Neuronal stem cell (in vitro differentiated cells): ENCODE results near the gene OGFOD2.
A peak's percentile ranks its signal among the peaks of the same experiment; 100 is the strongest.
"Not testable (repeated sequence)": the region's sequence is repeated elsewhere in the genome, so short reads cannot be mapped to it uniquely, and the experiment has no call there.

Experiments
- DNase-seq: peaks from one replicate; pipeline ENCODE4 v3.0.0-alpha.2; 2013; ENCODE audit warnings: low spot score
- H2AFZ ChIP-seq: one replicate; pipeline ENCODE4 v1.6.1; 2013; ENCODE audit warnings: mild to moderate bottlenecking, low read length, inconsistent platforms
- H2AK5ac ChIP-seq: 2 replicates; pipeline ENCODE4 v1.6.1; 2013; ENCODE audit warnings: low read depth, mild to moderate bottlenecking, inconsistent platforms, low read length, moderate library complexity, mixed read lengths
- H2BK120ac ChIP-seq: 2 replicates; pipeline ENCODE4 v1.6.1; 2013; ENCODE audit warnings: low read depth, mild to moderate bottlenecking, inconsistent platforms, low read length, moderate library complexity, mixed read lengths
- H2BK12ac ChIP-seq: one replicate; pipeline ENCODE4 v1.6.1; 2013; ENCODE audit warnings: low read length, inconsistent platforms
- H2BK15ac ChIP-seq: 2 replicates; pipeline ENCODE4 v1.6.1; 2013; ENCODE audit warnings: mild to moderate bottlenecking, low read length, inconsistent platforms, mixed read lengths
- H2BK5ac ChIP-seq: one replicate; pipeline ENCODE4 v1.6.1; 2013; ENCODE audit warnings: inconsistent platforms, mild to moderate bottlenecking, low read length, moderate library complexity
- H3K14ac ChIP-seq: one replicate; pipeline ENCODE4 v1.6.1; 2013; ENCODE audit warnings: low read length, inconsistent platforms
- H3K18ac ChIP-seq: 2 replicates; pipeline ENCODE4 v1.6.1; 2013; ENCODE audit warnings: low read length, inconsistent platforms
- H3K23ac ChIP-seq: 2 replicates; pipeline ENCODE4 v1.6.1; 2013; ENCODE audit warnings: low read depth, mild to moderate bottlenecking, mixed read lengths, low read length, inconsistent platforms; ENCODE audit not compliant: poor library complexity
- H3K27ac ChIP-seq: replicated peaks from 3 replicates; pipeline ENCODE4 v1.5.1; 2013; ENCODE audit warnings: low read length, inconsistent platforms
- H3K27me3 ChIP-seq, 3 experiments: 2 replicates each; pipeline ENCODE4 v1.6.1; 2013; ENCODE audit warnings: low read length in 3 of 3, mild to moderate bottlenecking in 2 of 3, inconsistent platforms in 1 of 3, low read depth in 1 of 3, mixed read lengths in 1 of 3, moderate library complexity in 1 of 3; ENCODE audit not compliant: control insufficient read depth in 3 of 3, insufficient read depth in 3 of 3
- H3K36me3 ChIP-seq, 2 donors: replicated peaks in 1 of 2; 2 replicates each; pipeline ENCODE4 v1.6.1; 2013; ENCODE audit warnings: low read length in 2 of 2; ENCODE audit not compliant: control insufficient read depth in 2 of 2, insufficient read depth in 2 of 2
- H3K4ac ChIP-seq: 2 replicates; pipeline ENCODE4 v1.6.1; 2013; ENCODE audit warnings: inconsistent platforms, mild to moderate bottlenecking, low read length, moderate library complexity
- H3K4me1 ChIP-seq, 2 donors: 1 replicate in 1 of 2; 2 replicates in 1 of 2; pipeline ENCODE4 v1.6.1; 2013; ENCODE audit warnings: low read length in 2 of 2, low read depth in 1 of 2; ENCODE audit not compliant: control insufficient read depth in 2 of 2, insufficient read depth in 1 of 2
- H3K4me2 ChIP-seq: one replicate; pipeline ENCODE4 v1.6.1; 2013; ENCODE audit warnings: mild to moderate bottlenecking, low read length, inconsistent platforms; ENCODE audit not compliant: insufficient read depth, poor library complexity, severe bottlenecking
- H3K4me3 ChIP-seq, 2 donors: 2 replicates each; pipeline ENCODE4 v1.5.1; 2013; ENCODE audit warnings: low read length in 2 of 2, mild to moderate bottlenecking in 2 of 2, inconsistent platforms in 1 of 2, moderate library complexity in 1 of 2
- H3K79me1 ChIP-seq: one replicate; pipeline ENCODE4 v1.6.1; 2013; ENCODE audit warnings: low read depth, mild to moderate bottlenecking, inconsistent platforms, low read length, moderate library complexity
- H3K9ac ChIP-seq: one replicate; pipeline ENCODE4 v1.6.1; 2013; ENCODE audit warnings: mild to moderate bottlenecking, low read depth, low read length, inconsistent platforms; ENCODE audit not compliant: poor library complexity
- H3K9me3 ChIP-seq, 2 donors: replicated peaks in 1 of 2; 2 replicates each; pipeline versions ENCODE3 to v1.6.1; 2013; ENCODE audit warnings: low read length in 2 of 2, mild to moderate bottlenecking in 2 of 2, inconsistent platforms in 1 of 2, low read depth in 1 of 2, mixed read lengths in 1 of 2, moderate library complexity in 1 of 2; ENCODE audit not compliant: control insufficient read depth in 2 of 2, insufficient read depth in 1 of 2
- H4K8ac ChIP-seq: one replicate; pipeline ENCODE4 v1.6.1; 2013; ENCODE audit warnings: low read depth, mild to moderate bottlenecking, inconsistent platforms, low read length, moderate library complexity
- H4K91ac ChIP-seq: one replicate; pipeline ENCODE4 v1.6.1; 2013; ENCODE audit warnings: low read length, low read depth, mild to moderate bottlenecking, inconsistent platforms; ENCODE audit not compliant: poor library complexity
- WGBS, 2 donors: extraction: QIAGEN DNeasy Blood & Tissue Kit; methylation state at CpG; one replicate each; pipeline ENCODE4 v1.1.7; 2013; ENCODE audit warnings: missing lambda C conversion rate in 2 of 2, mixed read lengths in 1 of 2; ENCODE audit not compliant: insufficient read length in 2 of 2, insufficient replicate concordance in 1 of 2; ENCODE audit errors: extremely low coverage in 2 of 2; 5-methylcytosine and 5-hydroxymethylcytosine counted together

The OGFOD2 gene

DNA sequence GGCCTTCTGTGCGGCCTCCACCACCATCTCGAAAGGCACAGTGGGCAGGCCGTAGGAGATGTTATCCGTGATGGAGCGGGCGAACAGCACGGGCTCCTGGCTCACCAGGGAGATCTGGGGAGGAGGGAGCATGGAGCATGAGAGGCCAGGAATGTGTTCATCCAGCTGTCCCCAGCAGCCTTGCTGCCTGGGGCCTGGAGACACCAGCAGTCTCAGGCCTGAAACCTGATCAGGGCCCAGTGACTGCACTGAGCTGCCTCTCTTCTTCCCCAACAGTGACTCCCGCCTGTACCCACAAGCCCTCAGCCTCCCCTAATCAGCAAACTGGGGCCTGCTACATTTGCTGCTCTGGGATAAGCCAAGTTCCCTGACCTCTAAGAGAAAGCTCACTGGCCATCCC, 39.7 kb upstream of the OGFOD2 start:
- peak overlapping the region; percentile 83 for H3K27ac ChIP-seq
- peak overlapping the region; percentile 78 for H3K4ac ChIP-seq
- peak overlapping the region; percentile 55 for H2BK5ac ChIP-seq
- no CpG with 5 or more reads among the region's 8 CpGs for WGBS, 2 donors
- H3K9ac ChIP-seq: peak overlapping the region; percentile 74
- H3K4me2 ChIP-seq: no peak overlapping the region
- H2BK15ac ChIP-seq: peak overlapping the region; percentile 87
- no peaks in the 10 kb centered on the region for H3K9me3 ChIP-seq
- H4K91ac ChIP-seq: peak overlapping the region; percentile 75
- peak overlapping the region; percentile 74 for H4K8ac ChIP-seq
- peaks cover 4% of the 10 kb centered on the region for H3K79me1 ChIP-seq
- no peak for DNase-seq
- no peaks in the 10 kb centered on the region for H3K27me3 ChIP-seq
- H3K36me3 ChIP-seq: no peaks in the 10 kb centered on the region
- H3K18ac ChIP-seq: peak overlapping the region; percentile 94
- no peak overlapping the region for H3K4me3 ChIP-seq
- no peak overlapping the region for H3K14ac ChIP-seq
- H2BK12ac ChIP-seq: peak overlapping the region; percentile 96
- peak overlapping the region; percentile 11 for H2AK5ac ChIP-seq
- H2AFZ ChIP-seq: peak overlapping the region; percentile 74
- no peak overlapping the region for H3K23ac ChIP-seq
- peak overlapping the region; percentile 7 for H2BK120ac ChIP-seq
- peaks cover 0 to 4% of the 10 kb centered on the region in 2 donors for H3K4me1 ChIP-seq

DNA sequence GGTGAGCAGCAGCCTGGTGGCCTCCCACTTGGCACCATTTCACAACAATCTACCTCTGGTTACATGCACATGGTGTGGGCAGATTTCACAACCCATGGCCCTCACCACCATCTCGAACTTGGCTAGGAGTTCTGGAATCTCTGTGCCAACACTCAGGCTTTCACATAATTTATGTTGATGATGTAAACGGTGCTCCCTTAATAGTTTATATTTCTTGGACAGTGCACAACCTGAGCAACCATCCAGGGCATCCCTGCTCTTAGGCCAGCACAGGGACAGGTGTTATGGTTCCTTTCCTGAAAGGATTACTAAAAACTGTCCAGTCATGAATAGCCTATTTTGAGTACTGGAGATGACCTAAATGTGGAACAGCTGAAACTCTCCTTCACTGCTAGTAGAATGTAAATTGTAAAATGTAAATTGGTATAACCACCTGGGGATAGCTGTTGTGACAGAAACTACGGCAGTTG, 37.4 kb upstream of the OGFOD2 start:
- DNase-seq: no peak
- no peaks in the 10 kb centered on the region for H3K36me3 ChIP-seq
- no CpG with 5 or more reads among the region's 3 CpGs for WGBS, 2 donors
- H4K91ac ChIP-seq: no peak overlapping the region
- H3K4me3 ChIP-seq: no peak overlapping the region
- no peak overlapping the region for H3K9ac ChIP-seq
- no peak overlapping the region for H3K4ac ChIP-seq
- no peak overlapping the region for H4K8ac ChIP-seq
- no peak overlapping the region for H2AK5ac ChIP-seq
- H2BK5ac ChIP-seq: no peak overlapping the region
- H3K9me3 ChIP-seq: no peaks in the 10 kb centered on the region
- H3K27me3 ChIP-seq: no peaks in the 10 kb centered on the region
- no peak overlapping the region for H3K14ac ChIP-seq
- no peak overlapping the region for H3K18ac ChIP-seq
- H3K4me2 ChIP-seq: no peak overlapping the region
- no peak overlapping the region for H2BK120ac ChIP-seq
- no peak overlapping the region for H3K27ac ChIP-seq
- H2BK15ac ChIP-seq: no peak overlapping the region
- peaks cover 2% of the 10 kb centered on the region for H3K79me1 ChIP-seq
- no peak overlapping the region for H3K23ac ChIP-seq
- no peak overlapping the region for H2AFZ ChIP-seq
- H3K4me1 ChIP-seq: peaks cover 0 to 4% of the 10 kb centered on the region in 2 donors
- H2BK12ac ChIP-seq: no peak overlapping the region

DNA sequence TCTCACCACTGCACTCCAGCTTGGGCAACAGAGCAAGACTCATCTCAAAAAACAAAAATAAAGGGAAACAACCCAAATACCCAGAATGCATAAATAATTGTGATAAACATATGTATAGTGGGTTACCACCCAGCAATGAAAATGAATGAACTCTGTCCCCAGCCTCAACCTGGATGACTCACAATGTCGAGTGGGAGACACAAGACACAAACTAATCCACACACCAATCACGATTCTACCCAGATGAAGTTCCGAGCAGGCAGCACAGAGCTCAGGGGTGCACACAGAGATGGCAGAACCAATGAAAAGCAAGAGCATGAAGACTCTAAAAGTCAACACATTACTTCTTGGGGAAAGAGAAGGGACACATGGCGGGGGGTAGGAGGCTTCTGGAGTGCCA, 35.9 kb upstream of the OGFOD2 start:
- H3K4me1 ChIP-seq: peaks cover 0 to 4% of the 10 kb centered on the region in 2 donors
- H4K91ac ChIP-seq: no peak overlapping the region
- H3K18ac ChIP-seq: no peak overlapping the region
- no peak overlapping the region for H3K4me3 ChIP-seq
- H3K79me1 ChIP-seq: peaks cover 2% of the 10 kb centered on the region
- H2AFZ ChIP-seq: no peak overlapping the region
- H3K14ac ChIP-seq: no peak overlapping the region
- no peak overlapping the region for H3K23ac ChIP-seq
- no peaks in the 10 kb centered on the region for H3K36me3 ChIP-seq
- H3K27me3 ChIP-seq: no peaks in the 10 kb centered on the region
- no peak overlapping the region for H2AK5ac ChIP-seq
- no peak overlapping the region for H3K4ac ChIP-seq
- H4K8ac ChIP-seq: no peak overlapping the region
- H3K9ac ChIP-seq: no peak overlapping the region
- H2BK120ac ChIP-seq: no peak overlapping the region
- no peak overlapping the region for H2BK12ac ChIP-seq
- WGBS, 2 donors: no CpG with 5 or more reads among the region's 4 CpGs
- no peak overlapping the region for H3K27ac ChIP-seq
- H2BK5ac ChIP-seq: no peak overlapping the region
- no peak overlapping the region for H2BK15ac ChIP-seq
- no peak overlapping the region for H3K4me2 ChIP-seq
- H3K9me3 ChIP-seq: no peaks in the 10 kb centered on the region
- no peak for DNase-seq

DNA sequence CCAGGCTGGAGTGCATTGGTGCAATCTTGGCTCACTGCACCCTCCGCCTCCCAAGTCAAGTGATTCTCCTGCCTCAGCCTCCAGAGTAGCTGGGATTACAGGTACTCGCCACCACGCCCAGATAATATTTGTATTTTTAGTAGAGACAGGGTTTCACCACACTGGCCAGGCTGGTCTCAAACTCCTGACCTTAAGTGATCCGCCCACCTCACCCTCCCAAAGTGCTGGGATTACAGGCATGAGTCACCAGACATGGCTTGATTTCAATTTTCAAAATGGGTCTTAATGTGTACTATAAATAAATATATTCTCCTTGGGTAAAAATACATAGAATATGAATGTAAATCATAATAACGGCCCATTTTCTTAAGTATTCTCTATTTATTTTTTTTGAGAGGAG, 33.7 kb upstream of the OGFOD2 start:
- H3K9ac ChIP-seq, H3K9me3 ChIP-seq, H2AK5ac ChIP-seq, H4K8ac ChIP-seq, H3K14ac ChIP-seq, H3K36me3 ChIP-seq, H3K4me3 ChIP-seq, H3K4me2 ChIP-seq, H3K27me3 ChIP-seq, H2BK120ac ChIP-seq, H2BK12ac ChIP-seq, H3K4me1 ChIP-seq, H2BK5ac ChIP-seq, H2AFZ ChIP-seq, H3K23ac ChIP-seq, H3K79me1 ChIP-seq, H3K27ac ChIP-seq, H2BK15ac ChIP-seq, H3K4ac ChIP-seq, H4K91ac ChIP-seq, H3K18ac ChIP-seq, DNase-seq: not testable (repeated sequence)
- no CpG with 5 or more reads among the region's 5 CpGs for WGBS, 2 donors
